Sigmoid colon (tissue), 7 donors: ENCODE data around the gene TEC. TPM values are rescaled to one million over a fixed set of nuclear protein-coding genes. Genes with fewer than 3 reads are reported as not detected.

Source experiments
- DNase-seq: peaks from one replicate; pipeline ENCODE4 v3.0.0-alpha.2; 2019
- H3K27ac ChIP-seq, 4 donors: fragments of 200-600 bp; sonication (generic); one replicate each; pipeline ENCODE4 v1.5.1; 2016 to 2019; ENCODE audit warnings: mild to moderate bottlenecking in 1 of 4
- H3K27me3 ChIP-seq, 3 donors: fragments of 200-600 bp; sonication (generic); one replicate each; pipeline ENCODE4 v1.5.1; 2019; ENCODE audit warnings: mild to moderate bottlenecking in 1 of 3
- H3K36me3 ChIP-seq, 4 donors: fragments of 200-600 bp; sonication (generic); one replicate each; pipeline ENCODE4 v1.5.1; 2016 to 2019
- H3K4me1 ChIP-seq, 4 donors: fragments of 200-600 bp; sonication (generic); one replicate each; pipeline ENCODE4 v1.5.1; 2017 to 2019
- H3K4me3 ChIP-seq, 4 donors: fragments of 200-600 bp; sonication (generic); one replicate each; pipeline ENCODE4 v1.5.1; 2017 to 2019; ENCODE audit warnings: mild to moderate bottlenecking in 2 of 4, moderate library complexity in 1 of 4
- H3K9me3 ChIP-seq, 4 donors: fragments of 200-600 bp in 3 of 4; sonication (generic) in 3 of 4; one replicate each; pipeline versions ENCODE4 v1.5.1 to v1.6.1; 2013 to 2019
- CTCF ChIP-seq, 4 experiments: fragments of 450-650 bp in 3 of 4; fragments of 200-600 bp in 1 of 4; IDR thresholded peaks; one replicate each; pipeline ENCODE4 v1.5.1; 2016 to 2019; ENCODE audit warnings: antibody characterized with exemption in 4 of 4, mild to moderate bottlenecking in 3 of 4, moderate library complexity in 2 of 4
- EP300 ChIP-seq, 4 donors: sonication (generic); formaldehyde crosslinking; IDR thresholded peaks; one replicate each; pipeline ENCODE4 v1.6.1; 2017; ENCODE audit warnings: antibody characterized with exemption in 4 of 4
- POLR2A ChIP-seq, 2 donors: fragments of 450-650 bp; IDR thresholded peaks; one replicate each; pipeline ENCODE4 v1.6.1; 2016; ENCODE audit warnings: antibody characterized with exemption in 2 of 2, mild to moderate bottlenecking in 2 of 2, moderate library complexity in 2 of 2
- POLR2AphosphoS5 ChIP-seq, 4 donors: sonication (generic); formaldehyde crosslinking; IDR thresholded peaks; one replicate each; pipeline ENCODE4 v1.6.1; 2017; ENCODE audit warnings: antibody characterized with exemption in 4 of 4
- WGBS, 2 donors: extraction: QIAGEN DNeasy Blood & Tissue Kit; methylation state at CpG; one replicate each; pipeline ENCODE4 v1.1.7; 2013; 5-methylcytosine and 5-hydroxymethylcytosine counted together
- intact Hi-C: fragments of 100-400 bp; cut with DNase I; formaldehyde crosslinking; loops from one replicate; pipeline ENCODE4 v1.15.1; 2023
- polyA plus RNA-seq, 3 donors: library from polyadenylated mRNA; stranded (reverse); fragments of 200-250 nt; gene quantifications; one replicate each; pipeline ENCODE4 v1.2.3, GENCODE V29; 2013
- total RNA-seq, 4 donors: library from RNA; depleted of rRNA; stranded (reverse); fragments of >200 nt; gene quantifications; one replicate each; pipeline ENCODE4 v1.1.0, GENCODE V29; 2016
- donor health status: healthy with polysubstance abuse.
- donor health status: Bipolar disorder and iron deficiency.
- donor health status: healthy.

TEC gene
- total and polyA plus RNA-seq, 7 donors, result 1.1 to 5.3 (median 2.0) TPM

DNA sequence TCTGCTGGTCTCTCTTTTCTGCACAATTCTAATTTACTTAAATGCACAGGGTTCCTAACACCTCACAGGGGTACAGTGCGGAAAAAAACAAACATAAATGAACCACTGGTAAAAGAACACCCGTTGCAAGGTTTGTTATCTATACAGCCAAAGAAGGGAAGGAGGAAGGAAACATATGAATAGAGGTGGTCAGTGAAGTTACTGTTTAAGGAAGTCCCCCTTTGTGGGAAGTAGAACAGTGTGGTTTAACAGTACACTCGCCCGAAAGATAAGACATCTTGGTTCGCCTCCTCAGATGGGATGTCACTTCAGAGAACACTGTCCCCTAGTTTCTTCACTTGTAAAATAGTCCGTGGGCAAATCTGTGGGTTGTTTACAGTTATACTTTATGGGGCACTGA is 57.5 kb downstream of the TEC start:
- TF ChIP-seq CTCF (IDR thresholded peaks at IDR 0.05) (no peak), EP300 (IDR thresholded peaks at IDR 0.05) (no peak), POLR2AphosphoS5 (IDR thresholded peaks at IDR 0.05) (no peak), POLR2A (IDR thresholded peaks at IDR 0.05) (no peak)
- Histone ChIP-seq H3K4me3 (no peak overlapping the region), H3K9me3 (no peaks in the 10 kb centered on the region), H3K27me3 (no peaks in the 10 kb centered on the region), H3K27ac (no peak overlapping the region), H3K36me3 (no peaks in the 10 kb centered on the region), H3K4me1 (no peaks in the 10 kb centered on the region)
- intact Hi-C loops, result no loop called here
- DNase-seq, result no peak
- WGBS, 2 donors, result 48 to 77% methylated on average over 6 of the region's 6 CpGs

GRCh38 chr4:48210966-48211328 is 58.7 kb downstream of the TEC start:
- Histone ChIP-seq H3K27ac (no peak overlapping the region), H3K27me3 (no peaks in the 10 kb centered on the region), H3K4me1 (no peaks in the 10 kb centered on the region), H3K36me3 (no peaks in the 10 kb centered on the region), H3K4me3 (no peak overlapping the region), H3K9me3 (no peaks in the 10 kb centered on the region)
- no peak for DNase-seq
- intact Hi-C loops, result no loop called here
- no peak for TF ChIP-seq EP300 (IDR thresholded peaks at IDR 0.05)
- no peak for TF ChIP-seq POLR2A (IDR thresholded peaks at IDR 0.05)
- TF ChIP-seq POLR2AphosphoS5 (IDR thresholded peaks at IDR 0.05), result no peak
- no peak for TF ChIP-seq CTCF (IDR thresholded peaks at IDR 0.05)

DNA sequence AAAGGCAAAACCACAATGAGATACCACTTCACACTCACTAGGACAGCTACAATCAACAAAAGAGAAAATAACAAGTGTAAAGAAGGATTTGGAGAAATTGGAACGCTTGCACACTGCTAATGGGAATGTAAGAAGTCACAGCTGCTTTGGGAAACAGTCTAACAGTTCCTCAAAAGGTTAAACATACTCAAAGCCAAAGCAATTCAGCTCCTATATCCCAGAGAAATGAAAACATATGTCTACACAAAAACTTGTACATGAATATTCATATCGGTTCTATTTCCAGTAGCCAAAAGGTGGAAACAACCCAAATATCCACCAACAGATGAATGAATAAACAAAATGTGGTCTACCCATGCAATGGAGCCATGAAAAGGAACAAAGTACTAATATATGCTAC is 64.0 kb downstream of the TEC start:
- WGBS, 2 donors, result 83 to 96% methylated on average over 2 of the region's 2 CpGs
- no peak overlapping the region for H3K4me3 ChIP-seq
- H3K27me3 ChIP-seq, result no peaks in the 10 kb centered on the region
- no peaks in the 10 kb centered on the region for H3K9me3 ChIP-seq
- no peak for DNase-seq
- H3K4me1 ChIP-seq, result no peaks in the 10 kb centered on the region
- intact Hi-C loops, result no loop called here
- no peak overlapping the region for H3K27ac ChIP-seq
- H3K36me3 ChIP-seq, result no peaks in the 10 kb centered on the region
- TF ChIP-seq POLR2AphosphoS5 (IDR thresholded peaks at IDR 0.05) (no peak), EP300 (IDR thresholded peaks at IDR 0.05) (no peak), CTCF (IDR thresholded peaks at IDR 0.05) (no peak), POLR2A (IDR thresholded peaks at IDR 0.05) (no peak)

DNA sequence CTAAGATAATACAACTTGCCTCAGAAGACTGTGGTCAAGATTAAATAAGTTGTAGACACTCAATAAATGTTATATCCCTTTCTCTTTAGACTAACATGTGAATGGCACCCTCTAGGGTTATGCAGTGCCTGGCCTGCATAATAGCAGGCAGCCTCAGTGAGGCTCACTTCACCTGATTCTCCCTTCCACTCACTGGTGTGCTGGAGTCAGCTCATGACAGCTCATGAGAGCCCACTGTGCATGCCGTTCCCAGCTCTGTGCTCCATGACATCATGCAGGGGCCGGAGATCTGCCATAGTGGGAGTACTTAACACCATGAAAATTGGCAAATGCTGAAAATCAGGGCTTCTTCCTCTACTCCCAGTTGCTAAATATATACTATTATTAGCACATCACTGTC is 64.5 kb downstream of the TEC start:
- 83 to 90% methylated on average over 2 of the region's 2 CpGs for WGBS, 2 donors
- Histone ChIP-seq H3K4me3 (no peak overlapping the region), H3K27ac (no peak overlapping the region), H3K36me3 (no peaks in the 10 kb centered on the region), H3K27me3 (no peaks in the 10 kb centered on the region), H3K4me1 (no peaks in the 10 kb centered on the region), H3K9me3 (no peaks in the 10 kb centered on the region)
- intact Hi-C loops, result no loop called here
- DNase-seq, result no peak
- no peak for TF ChIP-seq POLR2AphosphoS5 (IDR thresholded peaks at IDR 0.05)
- TF ChIP-seq CTCF (IDR thresholded peaks at IDR 0.05), result no peak
- TF ChIP-seq POLR2A (IDR thresholded peaks at IDR 0.05), result no peak
- TF ChIP-seq EP300 (IDR thresholded peaks at IDR 0.05), result no peak

GRCh38 chr4:48203819-48204218 is 65.8 kb downstream of the TEC start:
- no peak overlapping the region for H3K4me3 ChIP-seq
- no peaks in the 10 kb centered on the region for H3K36me3 ChIP-seq
- H3K4me1 ChIP-seq, result no peaks in the 10 kb centered on the region
- no peak for TF ChIP-seq POLR2AphosphoS5 (IDR thresholded peaks at IDR 0.05)
- no peak for TF ChIP-seq CTCF (IDR thresholded peaks at IDR 0.05)
- TF ChIP-seq EP300 (IDR thresholded peaks at IDR 0.05), result no peak
- no peak for TF ChIP-seq POLR2A (IDR thresholded peaks at IDR 0.05)
- no peak overlapping the region for H3K27ac ChIP-seq
- intact Hi-C loops, result no loop called here
- WGBS, 2 donors, result 60 to 78% methylated on average over 3 of the region's 3 CpGs
- no peak for DNase-seq
- no peaks in the 10 kb centered on the region for H3K27me3 ChIP-seq
- no peaks in the 10 kb centered on the region for H3K9me3 ChIP-seq
